GM19452 (cell line): ENCODE data around the gene FBLN2.
"Not testable (repeated sequence)": the region's sequence is repeated elsewhere in the genome, so short reads cannot be mapped to it uniquely, and the experiment has no call there.

Source experiments
- ATAC-seq: cut with Tn5 transposase; IDR thresholded peaks from one replicate; pipeline ENCODE4 v1.9.1; 2021; ENCODE audit not compliant: unreplicated experiment

FBLN2 gene

DNA sequence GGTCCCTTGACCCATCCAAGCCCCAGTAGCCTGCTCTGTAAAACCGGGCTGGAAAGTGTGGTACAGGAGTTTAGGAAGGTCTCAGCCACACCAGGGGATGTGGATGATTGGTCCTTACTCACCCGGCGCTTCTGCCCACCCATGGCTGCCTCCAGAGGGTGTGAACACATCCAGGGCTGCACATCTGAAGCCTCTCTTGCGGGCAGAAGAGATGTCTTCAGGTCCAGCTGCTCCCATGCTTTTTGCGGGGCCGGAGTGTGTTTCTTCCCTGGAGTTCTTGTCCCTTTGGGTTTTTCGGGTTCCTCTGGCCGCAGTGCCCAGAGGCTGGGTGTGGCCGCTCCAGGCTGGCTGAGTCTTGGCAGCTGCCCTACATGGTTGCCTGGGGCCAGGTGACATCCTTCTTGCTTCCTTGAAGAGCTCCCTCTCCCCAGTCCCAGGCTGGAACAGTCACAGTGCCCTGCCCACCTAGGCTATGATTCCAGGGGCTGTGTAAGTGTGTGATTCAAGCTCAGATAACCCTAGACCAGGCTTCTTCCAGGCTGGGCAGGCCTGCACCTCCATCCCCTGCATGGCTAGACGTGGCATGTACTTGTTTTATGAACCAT, 34.9 kb upstream of the FBLN2 start:
- no peak for ATAC-seq

DNA sequence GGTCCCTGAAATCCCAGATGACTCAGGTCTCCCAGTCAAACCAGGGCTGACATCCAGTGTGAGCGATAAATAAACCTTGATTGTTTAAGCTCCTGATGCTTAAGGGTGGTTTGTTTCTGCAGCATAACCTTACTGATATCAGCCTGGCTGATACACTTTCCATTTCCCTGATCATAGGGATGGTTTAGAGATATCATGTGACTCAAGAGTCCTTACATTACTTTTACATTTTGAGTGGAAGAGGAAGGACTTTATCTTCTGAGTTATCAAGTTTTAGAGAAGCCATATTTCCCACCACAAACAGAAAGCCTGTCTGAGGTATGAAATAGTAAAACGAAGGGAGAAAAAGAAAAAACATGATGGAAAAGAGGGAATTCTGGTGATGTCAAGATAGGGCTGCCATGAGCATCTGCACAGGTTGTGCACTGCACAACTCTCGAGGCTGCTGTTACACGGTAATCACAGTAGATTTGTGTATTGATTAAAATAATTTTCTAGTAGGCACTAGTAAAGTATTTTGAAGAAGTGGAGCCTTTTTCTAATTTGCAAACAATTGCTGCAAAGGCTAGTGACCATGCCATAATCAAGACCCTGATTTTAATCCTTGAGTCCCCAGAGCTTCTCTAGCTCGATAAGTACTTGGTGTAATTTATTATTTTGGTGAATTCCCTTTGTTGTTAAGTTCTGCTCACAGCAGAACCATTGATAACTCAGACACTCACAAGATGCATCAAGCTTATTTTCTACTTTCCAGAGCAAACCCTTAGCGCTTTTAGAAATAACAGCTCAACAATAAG, 34.1 kb upstream of the FBLN2 start:
- ATAC-seq = no peak

DNA sequence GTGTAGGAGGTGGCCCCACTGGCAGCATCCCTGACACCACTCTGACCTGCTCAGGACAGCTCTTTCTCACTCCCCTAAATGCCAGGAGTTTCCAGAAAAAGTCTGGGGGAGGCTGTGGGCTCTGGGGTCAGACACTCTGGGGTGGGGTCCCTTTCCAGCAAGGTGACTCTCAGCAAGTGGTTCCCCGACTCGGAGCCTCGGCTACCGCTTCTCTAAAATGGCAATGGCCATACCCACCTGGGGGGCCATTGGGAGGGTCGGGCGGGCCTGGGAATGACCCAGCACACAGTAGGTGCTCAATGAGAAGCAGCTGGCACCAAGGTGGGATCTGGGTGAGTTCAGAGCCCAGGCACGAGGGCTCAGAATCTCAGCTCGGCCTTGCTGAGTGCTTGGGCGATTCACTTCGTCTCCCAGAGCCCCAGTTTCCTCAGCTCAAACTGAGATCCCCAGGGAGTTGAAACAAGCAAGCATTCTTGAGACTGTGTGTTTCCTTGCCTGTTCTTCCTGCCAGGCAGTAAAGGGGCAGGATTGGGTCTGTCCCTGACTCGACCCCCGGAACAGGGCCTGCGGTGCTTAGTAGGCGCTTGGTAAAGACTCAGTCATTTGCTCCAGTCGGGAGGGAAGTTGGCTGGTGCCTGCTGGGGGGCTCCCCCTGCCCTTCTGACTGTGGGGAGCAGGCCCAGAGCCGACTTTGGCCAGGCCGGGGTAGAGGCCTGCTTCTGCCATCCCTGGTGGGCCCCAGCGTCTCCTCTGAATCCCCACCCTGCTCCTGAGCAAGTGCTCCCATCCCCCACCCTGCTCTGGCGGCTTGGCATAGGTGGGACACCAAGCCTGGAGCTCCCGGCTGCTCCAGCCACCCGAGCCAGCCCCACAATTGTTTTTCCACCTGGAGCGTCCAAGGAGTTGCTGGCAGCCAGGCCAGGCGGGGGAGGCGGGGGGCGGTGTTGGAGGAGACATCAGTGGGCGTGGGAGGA, 32.9 kb upstream of the FBLN2 start:
- no peak for ATAC-seq

GRCh38 chr3:13516760-13517135, 32.2 kb upstream of the FBLN2 start:
- ATAC-seq = no peak

- no peak for ATAC-seq
Measured at GRCh38 chr3:13517253-13517977, 31.5 kb upstream of the FBLN2 start.

DNA sequence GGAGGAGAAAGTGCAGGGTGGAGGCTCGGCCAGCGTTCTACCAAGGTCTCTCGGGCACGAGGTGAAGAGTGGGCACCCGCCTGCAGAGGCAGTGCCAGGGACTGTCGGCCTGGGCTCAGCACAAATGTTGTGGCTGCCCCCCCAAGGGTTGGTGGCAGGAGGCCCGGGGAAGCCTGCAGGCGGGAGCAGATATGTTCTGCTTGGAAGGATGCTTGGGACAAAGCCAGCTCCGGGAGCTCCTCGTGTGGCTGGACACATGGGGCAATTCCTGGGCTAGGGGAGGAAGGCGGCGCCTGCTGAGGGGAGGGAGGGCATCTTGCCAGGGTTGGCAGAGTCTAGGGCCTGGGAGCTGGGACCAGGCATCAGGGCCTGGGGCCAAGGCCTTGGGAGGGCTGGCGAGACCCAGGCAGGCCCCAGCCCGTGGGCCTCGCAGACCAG, 30.4 kb upstream of the FBLN2 start:
- no peak for ATAC-seq

- ATAC-seq = no peak
Measured at GRCh38 chr3:13519006-13519791, 29.7 kb upstream of the FBLN2 start.

GRCh38 chr3:13520326-13520880, 28.5 kb upstream of the FBLN2 start:
- ATAC-seq = no peak

- no peak for ATAC-seq
Measured at GRCh38 chr3:13521309-13521708, 27.6 kb upstream of the FBLN2 start.

- not testable (repeated sequence) for ATAC-seq
Measured at GRCh38 chr3:13521749-13522148, 27.2 kb upstream of the FBLN2 start.

DNA sequence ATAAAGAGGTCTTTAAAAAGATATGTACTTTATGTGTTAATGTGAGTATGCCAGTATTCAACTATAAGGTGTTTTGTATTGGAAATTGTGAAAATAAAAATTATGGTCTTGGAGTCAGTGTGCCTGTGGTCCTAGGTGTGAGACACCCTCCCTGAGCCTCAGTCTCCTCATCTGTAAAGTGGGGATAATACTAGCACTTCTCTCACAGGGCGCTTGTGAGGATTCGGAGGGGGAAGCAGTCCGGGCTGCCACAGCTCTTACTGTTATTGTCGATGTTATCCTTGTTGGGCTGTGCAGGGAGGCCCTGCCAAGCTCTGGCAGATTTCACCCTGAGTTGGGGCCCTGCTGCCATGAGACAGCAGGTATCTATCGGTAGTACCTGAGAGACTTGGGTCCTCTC, 26.7 kb upstream of the FBLN2 start:
- ATAC-seq = no peak

DNA sequence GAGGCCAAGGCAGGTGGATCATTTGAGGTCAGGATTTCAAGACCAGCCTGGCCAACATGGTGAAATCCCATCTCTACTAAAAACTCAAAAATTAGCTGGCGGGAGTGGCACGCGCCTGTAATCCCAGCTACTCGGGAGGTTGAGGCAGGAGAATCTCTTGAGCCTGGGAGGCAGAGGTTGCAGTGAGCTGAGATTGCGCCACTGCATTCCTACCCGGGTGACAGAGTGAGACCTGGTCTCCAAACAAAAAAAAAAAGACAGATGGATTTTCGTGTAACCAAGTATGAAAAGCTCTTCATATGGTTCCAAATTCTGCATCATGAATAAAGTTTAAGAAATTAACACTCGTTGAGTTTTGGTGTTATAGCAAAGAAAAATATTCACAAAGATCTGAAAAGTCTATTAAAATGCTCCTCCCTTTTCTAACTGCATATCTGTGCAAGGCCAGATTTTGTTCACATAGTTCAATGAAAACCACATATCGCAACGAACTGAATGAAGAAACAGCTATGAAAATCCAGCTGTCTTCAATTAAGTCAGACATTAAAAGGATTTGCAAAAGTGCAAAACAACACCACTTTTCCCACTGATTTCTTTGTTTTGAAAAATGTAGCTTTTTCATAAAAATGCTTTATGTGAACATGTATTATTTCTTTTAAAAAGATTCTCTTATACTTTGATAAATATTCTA, 23.8 kb upstream of the FBLN2 start:
- no peak for ATAC-seq

GRCh38 chr3:13525827-13526625, 22.9 kb upstream of the FBLN2 start:
- no peak for ATAC-seq

DNA sequence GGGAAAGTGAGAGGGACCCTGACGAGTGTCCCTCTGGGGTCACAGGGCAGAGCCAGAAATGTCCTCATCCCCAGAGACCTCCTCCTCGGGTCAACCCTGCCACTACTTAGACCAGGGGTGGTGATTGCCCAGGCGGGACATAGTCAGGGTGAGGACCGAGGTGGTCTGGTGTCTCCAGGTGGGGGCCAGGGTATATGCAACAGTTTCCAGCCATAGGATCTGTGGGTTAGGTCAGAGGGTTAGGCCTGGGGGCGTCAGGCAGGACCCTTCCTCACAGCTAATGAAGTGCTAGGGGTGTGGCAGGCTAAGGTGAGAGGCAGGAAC, 22.3 kb upstream of the FBLN2 start:
- ATAC-seq = no peak

DNA sequence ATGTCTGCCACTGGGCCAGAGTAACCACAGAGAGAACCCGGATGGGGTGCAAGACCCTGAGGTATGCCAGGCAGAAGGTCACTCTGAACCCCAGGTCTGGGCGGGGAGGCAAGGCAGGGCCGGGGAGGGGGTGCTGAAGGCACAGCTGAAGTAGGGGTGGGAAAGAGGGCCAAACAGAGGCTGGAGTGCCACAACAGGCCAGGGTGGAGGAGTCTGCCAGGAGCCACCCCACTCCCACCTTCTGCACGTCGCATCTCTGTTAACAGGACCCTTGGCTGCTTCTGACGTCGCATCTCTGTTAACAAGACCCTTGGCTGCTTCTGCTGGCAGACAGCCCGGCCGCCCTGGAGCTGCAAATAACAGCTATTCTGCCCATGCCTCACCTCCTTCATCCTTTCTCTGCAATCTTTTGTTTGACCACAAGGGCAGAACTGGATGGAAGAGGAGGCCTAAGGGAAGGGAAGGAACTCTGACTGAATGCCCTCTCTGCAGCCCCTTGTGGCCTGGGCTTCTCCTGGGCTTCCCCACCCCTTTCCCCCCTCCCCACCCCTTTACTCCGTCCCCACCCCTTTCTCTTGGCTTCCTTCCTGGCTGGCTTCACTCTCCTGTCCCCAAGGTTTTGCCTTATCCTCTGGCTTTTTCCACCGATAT, 20.6 kb upstream of the FBLN2 start:
- ATAC-seq = no peak

DNA sequence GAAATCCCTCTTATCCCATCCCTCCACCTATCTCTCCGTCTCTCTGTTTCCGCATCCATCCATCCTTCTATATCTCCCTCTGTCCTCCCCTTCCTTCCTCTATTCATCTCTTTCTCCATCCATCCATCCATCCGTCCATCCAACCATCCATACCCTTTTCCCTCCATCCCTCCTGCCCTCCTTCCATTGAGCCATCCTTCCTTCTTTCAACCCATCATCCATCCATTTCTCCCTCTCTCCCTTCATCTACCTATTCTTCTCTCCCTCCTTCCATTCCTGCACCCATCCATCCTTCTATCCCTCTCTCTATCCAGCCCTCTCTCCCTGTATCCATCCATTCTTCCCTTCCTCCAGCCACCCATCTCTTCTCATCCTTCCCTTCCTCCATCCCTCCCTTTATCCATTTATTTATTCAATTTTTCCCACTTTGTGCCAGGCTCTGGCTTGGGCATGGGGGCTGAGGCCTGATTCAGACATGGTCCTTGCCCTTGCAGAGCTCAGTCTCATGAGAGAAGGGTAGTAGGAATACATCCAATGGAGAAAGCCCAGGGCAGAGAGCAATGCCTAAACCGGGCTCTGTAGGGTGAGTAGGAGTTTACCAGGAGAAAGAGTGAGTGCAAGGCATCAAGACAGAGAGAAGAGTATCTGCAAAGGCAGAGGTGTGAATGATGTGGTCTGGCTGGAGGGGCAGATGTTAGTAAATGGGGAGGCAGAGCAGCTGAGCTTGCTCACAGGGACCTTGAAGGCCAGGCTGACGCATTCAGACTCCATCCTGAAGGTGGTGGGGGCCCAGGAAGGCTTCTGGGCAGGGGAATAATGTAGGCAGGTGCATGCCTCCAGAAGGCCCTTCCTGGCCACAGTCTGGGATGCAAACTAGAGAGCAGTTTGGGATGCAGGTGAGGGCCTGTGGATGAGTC, 19.5 kb upstream of the FBLN2 start:
- ATAC-seq = no peak
